ENCODE data around the gene SERINC5. TPM values are rescaled to one million over a fixed set of nuclear protein-coding genes. Genes with fewer than 3 reads are reported as not detected.

Gene SERINC5
- total and polyA plus RNA-seq, 5 experiments from 2014 or later: 21.8 to 186 (median 30.6) TPM

- Mint-ChIP-seq H3K9me3 (no peaks in the 10 kb centered on the region), H3K27ac (peak overlapping the region in 1 of 10 donors; percentile 32), H3K4me3 (no peak overlapping the region), H3K27me3 (no peaks in the 10 kb centered on the region), H3K36me3 (peaks cover 0 to 40% (median 10%) of the 10 kb centered on the region in 3 donors), H3K4me1 (peaks cover 0 to 15% (median 0%) of the 10 kb centered on the region in 4 donors)
- POLR2A ChIA-PET: no interaction called here
- ATAC-seq: no peak
- DNase-seq: no peak
Measured at GRCh38 chr5:80072103-80073073, 183.5 kb downstream of the SERINC5 start.

DNA sequence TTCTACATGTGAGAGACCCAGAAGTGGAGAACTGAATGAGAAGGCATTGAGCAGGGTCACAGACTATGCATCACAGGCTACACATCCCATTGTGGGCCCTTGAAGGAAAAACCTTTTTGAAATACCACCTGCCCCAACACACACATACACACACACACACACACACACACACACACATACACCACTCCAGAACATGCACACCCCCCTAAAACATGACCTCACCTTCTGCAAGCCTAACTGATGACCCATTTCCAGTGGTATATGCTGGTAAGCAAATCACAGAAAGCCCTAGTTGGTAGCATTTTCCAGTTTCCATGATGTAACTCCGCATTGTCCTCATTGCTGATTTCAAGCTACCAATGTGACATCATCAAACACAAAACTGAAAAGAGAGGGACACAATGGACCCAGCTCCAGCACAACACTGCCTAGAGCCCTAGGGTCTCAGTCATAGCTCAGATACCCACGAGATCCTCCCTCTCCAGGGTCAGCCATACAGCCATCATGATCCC lies 184.3 kb downstream of the SERINC5 start:
- Mint-ChIP-seq H3K4me3 (no peak overlapping the region), H3K27me3 (no peaks in the 10 kb centered on the region), H3K4me1 (peaks cover 0 to 15% (median 0%) of the 10 kb centered on the region in 4 donors), H3K36me3 (peaks cover 0 to 39% (median 14%) of the 10 kb centered on the region in 3 donors), H3K9me3 (no peaks in the 10 kb centered on the region), H3K27ac (no peak overlapping the region)
- no peak for DNase-seq
- POLR2A ChIA-PET: no interaction called here
- ATAC-seq: no peak

- POLR2A ChIA-PET: no interaction called here
- Mint-ChIP-seq H3K9me3 (no peaks in the 10 kb centered on the region), H3K4me1 (peaks cover 0 to 15% (median 0%) of the 10 kb centered on the region in 4 donors), H3K36me3 (peaks cover 0 to 43% (median 15%) of the 10 kb centered on the region in 3 donors), H3K27ac (peak overlapping the region in 3 of 10 donors; percentile 7 to 61 (median 42)), H3K27me3 (no peaks in the 10 kb centered on the region), H3K4me3 (no peak overlapping the region)
- ATAC-seq (no peak), DNase-seq (no peak)
Measured at GRCh38 chr5:80070338-80071056, 185.4 kb downstream of the SERINC5 start.

- Mint-ChIP-seq H3K27ac (peak overlapping the region in 4 of 10 donors; percentile 43 to 86 (median 54)), H3K4me3 (no peak overlapping the region), H3K4me1 (peaks cover 0 to 15% (median 0%) of the 10 kb centered on the region in 4 donors), H3K27me3 (no peaks in the 10 kb centered on the region), H3K9me3 (no peaks in the 10 kb centered on the region), H3K36me3 (peaks cover 0 to 41% (median 15%) of the 10 kb centered on the region in 3 donors)
- POLR2A ChIA-PET: no interaction called here
- ATAC-seq (no peak), DNase-seq (no peak)
Measured at GRCh38 chr5:80069918-80070318, 185.9 kb downstream of the SERINC5 start.

DNA sequence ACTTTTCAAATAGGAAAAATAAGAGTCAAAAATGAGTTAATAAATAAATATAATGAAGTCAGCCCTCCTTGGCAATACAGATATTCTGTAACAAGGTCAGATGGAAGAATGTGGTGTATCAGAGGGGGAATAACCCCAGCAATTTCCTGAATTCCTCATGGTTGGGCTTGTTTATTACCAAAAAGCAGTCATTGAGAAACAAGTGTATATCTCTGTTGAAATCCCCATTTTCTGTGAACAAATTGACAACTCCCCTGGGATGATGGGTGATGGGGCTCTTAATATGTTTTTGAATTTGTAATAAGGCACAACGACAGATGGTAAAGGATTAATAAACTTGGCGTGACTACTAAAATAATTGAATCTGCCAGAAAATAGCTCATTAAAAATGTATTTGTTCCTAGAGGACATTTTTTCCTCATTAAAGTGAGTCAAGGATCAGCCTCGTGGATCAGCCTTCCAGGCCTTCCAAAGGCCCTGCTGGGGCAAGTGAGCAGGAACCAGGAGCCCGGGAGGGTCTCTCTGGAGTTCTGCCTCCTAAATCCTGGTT lies 186.5 kb downstream of the SERINC5 start:
- no peak for ATAC-seq
- Mint-ChIP-seq H3K4me3 (no peak overlapping the region), H3K9me3 (no peaks in the 10 kb centered on the region), H3K27me3 (no peaks in the 10 kb centered on the region), H3K4me1 (peaks cover 0 to 15% (median 0%) of the 10 kb centered on the region in 4 donors), H3K36me3 (peaks cover 0 to 38% (median 15%) of the 10 kb centered on the region in 3 donors), H3K27ac (no peak overlapping the region)
- no peak for DNase-seq
- POLR2A ChIA-PET: no interaction called here

- peaks cover 0 to 35% (median 15%) of the 10 kb centered on the region in 3 donors for H3K36me3 Mint-ChIP-seq
Measured at GRCh38 chr5:80068775-80069174, 187.1 kb downstream of the SERINC5 start.

GRCh38 chr5:80068246-80068636 lies 187.6 kb downstream of the SERINC5 start:
- DNase-seq: no peak
- no peak for ATAC-seq
- peak overlapping the region in 1 of 10 donors; percentile 27 for H3K27ac Mint-ChIP-seq
- H3K27me3 Mint-ChIP-seq: no peaks in the 10 kb centered on the region
- POLR2A ChIA-PET: no interaction called here
- peaks cover 0 to 15% (median 0%) of the 10 kb centered on the region in 4 donors for H3K4me1 Mint-ChIP-seq
- peaks cover 0 to 36% (median 19%) of the 10 kb centered on the region in 3 donors for H3K36me3 Mint-ChIP-seq
- no peak overlapping the region for H3K4me3 Mint-ChIP-seq
- H3K9me3 Mint-ChIP-seq: no peaks in the 10 kb centered on the region

More at GRCh38 chr5:80068775-80069174, 187.1 kb downstream of the SERINC5 start:
- no peak for ATAC-seq
- Mint-ChIP-seq H3K4me1 (peaks cover 0 to 15% (median 0%) of the 10 kb centered on the region in 4 donors), H3K9me3 (no peaks in the 10 kb centered on the region), H3K27me3 (no peaks in the 10 kb centered on the region), H3K4me3 (no peak overlapping the region), H3K27ac (no peak overlapping the region)
- POLR2A ChIA-PET: no interaction called here
- no peak for DNase-seq

DNA sequence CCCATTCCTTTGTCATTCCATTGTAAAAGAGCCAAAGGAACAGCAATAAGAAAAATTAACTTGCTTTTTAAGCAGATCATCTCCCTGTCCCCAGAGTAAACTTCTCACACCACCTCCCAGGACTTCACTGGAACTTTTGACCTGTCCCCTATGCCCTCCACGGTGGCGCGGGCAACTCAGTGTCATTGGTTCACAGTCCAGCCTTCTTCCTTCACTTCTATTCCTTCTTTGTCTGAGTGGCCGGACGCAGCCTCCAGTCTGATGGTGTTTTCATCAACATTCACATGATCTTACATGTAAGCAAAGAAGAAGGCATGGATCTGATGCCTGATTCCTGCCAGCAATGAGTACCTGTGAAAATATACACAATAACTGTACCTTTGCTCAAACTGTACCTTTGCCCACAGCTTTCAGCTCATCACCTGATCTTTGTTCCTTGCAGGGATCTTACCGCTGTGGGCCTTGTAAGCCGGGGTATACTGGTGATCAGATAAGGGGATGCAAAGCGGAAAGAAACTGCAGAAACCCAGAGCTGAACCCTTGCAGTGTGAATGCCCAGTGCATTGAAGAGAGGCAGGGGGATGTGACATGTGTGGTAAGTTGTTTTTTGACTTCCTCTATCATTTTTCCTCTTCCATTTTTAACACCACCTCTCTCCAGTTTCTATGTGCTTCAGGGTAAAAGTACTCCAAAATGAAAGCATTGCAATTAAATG lies 188.2 kb downstream of the SERINC5 start:
- Mint-ChIP-seq H3K36me3 (peaks cover 0 to 31% (median 20%) of the 10 kb centered on the region in 3 donors), H3K27ac (no peak overlapping the region)

GRCh38 chr5:80067016-80067415 lies 188.8 kb downstream of the SERINC5 start:
- no peak overlapping the region for H3K4me3 Mint-ChIP-seq
- ATAC-seq: no peak
- POLR2A ChIA-PET: no interaction called here
- H3K4me1 Mint-ChIP-seq: peaks cover 0 to 15% (median 0%) of the 10 kb centered on the region in 4 donors
- no peak overlapping the region for H3K27ac Mint-ChIP-seq
- peaks cover 0 to 29% (median 20%) of the 10 kb centered on the region in 3 donors for H3K36me3 Mint-ChIP-seq
- no peaks in the 10 kb centered on the region for H3K27me3 Mint-ChIP-seq
- DNase-seq: no peak
- H3K9me3 Mint-ChIP-seq: no peaks in the 10 kb centered on the region

More for the DNA sequence above, 188.2 kb downstream of the SERINC5 start:
- H3K4me1 Mint-ChIP-seq: peaks cover 0 to 15% (median 0%) of the 10 kb centered on the region in 4 donors
- no peaks in the 10 kb centered on the region for H3K27me3 Mint-ChIP-seq
- DNase-seq (no peak), ATAC-seq (no peak)
- H3K9me3 Mint-ChIP-seq: no peaks in the 10 kb centered on the region
- no peak overlapping the region for H3K4me3 Mint-ChIP-seq
- POLR2A ChIA-PET: no interaction called here

GRCh38 chr5:80064124-80064523 lies 191.7 kb downstream of the SERINC5 start:
- DNase-seq (no peak), ATAC-seq (no peak)
- Mint-ChIP-seq H3K27me3 (no peaks in the 10 kb centered on the region), H3K4me3 (no peak overlapping the region), H3K9me3 (no peaks in the 10 kb centered on the region), H3K36me3 (peaks cover 0 to 25% (median 23%) of the 10 kb centered on the region in 3 donors), H3K27ac (peak overlapping the region in 1 of 10 donors; percentile 4), H3K4me1 (peaks cover 2 to 13% (median 9%) of the 10 kb centered on the region in 4 donors)
- POLR2A ChIA-PET: no interaction called here

Measured in naive thymus-derived CD8-positive, alpha-beta T cell (primary cell).